Measurements from ENCODE around the gene BTBD18. TPM values are rescaled to one million over a fixed set of nuclear protein-coding genes. Genes with fewer than 3 reads are reported as not detected.

BTBD18 gene
- total RNA-seq, 3 donors from 2014 or later, result not detected

- peak; percentile 82 to 83 for DNase-seq (ENCODE audit: low spot score in 2 of 2)
- H3K9me3 ChIP-seq, result no peaks in the 10 kb centered on the region
- intact Hi-C loops (cut with DNase I; ENCODE audit: low total_unique reads), result no loop called here
- peak overlapping the region; percentile 91 to 92 for H3K27ac ChIP-seq
- no peak overlapping the region for H3K4me3 ChIP-seq
- no peaks in the 10 kb centered on the region for H3K36me3 ChIP-seq
- H3K4me1 ChIP-seq, result peaks cover 16 to 58% of the 10 kb centered on the region in 2 donors
- H3K27me3 ChIP-seq, result no peaks in the 10 kb centered on the region
- TF ChIP-seq CTCF (IDR thresholded peaks at IDR 0.05), result no peak
- TF ChIP-seq POLR2AphosphoS5 (IDR thresholded peaks at IDR 0.05), result peak in 1 of 3 donors; percentile 57
- TF ChIP-seq POLR2A (IDR thresholded peaks at IDR 0.05), result no peak
Observed at GRCh38 chr11:57781529-57781943, 29.9 kb upstream of the BTBD18 start.

GRCh38 chr11:57779276-57779675 is 27.7 kb upstream of the BTBD18 start:
- intact Hi-C loops (cut with DNase I; ENCODE audit: low total_unique reads), result no loop called here
- peak overlapping the region in 2 of 3 donors; percentile 36 to 51 for H3K4me3 ChIP-seq
- no peaks in the 10 kb centered on the region for H3K27me3 ChIP-seq
- peak overlapping the region; percentile 91 to 92 for H3K27ac ChIP-seq
- H3K4me1 ChIP-seq, result peaks cover 16 to 65% of the 10 kb centered on the region in 2 donors
- H3K9me3 ChIP-seq, result no peaks in the 10 kb centered on the region
- DNase-seq (ENCODE audit: low spot score in 2 of 2), result peak in 1 of 2 donors; percentile 87
- TF ChIP-seq CTCF (IDR thresholded peaks at IDR 0.05) (peak in 1 of 3 donors; percentile 32), POLR2AphosphoS5 (IDR thresholded peaks at IDR 0.05) (peak in 2 of 3 donors; percentile 62 to 77), POLR2A (IDR thresholded peaks at IDR 0.05) (no peak)
- H3K36me3 ChIP-seq, result no peaks in the 10 kb centered on the region

GRCh38 chr11:57778318-57779037 is 26.9 kb upstream of the BTBD18 start:
- H3K27me3 ChIP-seq, result no peaks in the 10 kb centered on the region
- intact Hi-C loops (cut with DNase I; ENCODE audit: low total_unique reads), result no loop called here
- DNase-seq (ENCODE audit: low spot score in 2 of 2), result peak; percentile 89 to 91
- H3K4me1 ChIP-seq, result peaks cover 16 to 65% of the 10 kb centered on the region in 2 donors
- no peak for TF ChIP-seq POLR2A (IDR thresholded peaks at IDR 0.05)
- TF ChIP-seq POLR2AphosphoS5 (IDR thresholded peaks at IDR 0.05), result peak; percentile 35 to 83 (median 54)
- TF ChIP-seq CTCF (IDR thresholded peaks at IDR 0.05), result no peak
- no peaks in the 10 kb centered on the region for H3K36me3 ChIP-seq
- H3K4me3 ChIP-seq, result peak overlapping the region in 2 of 3 donors; percentile 36 to 51
- H3K9me3 ChIP-seq, result no peaks in the 10 kb centered on the region
- H3K27ac ChIP-seq, result peak overlapping the region; percentile 91 to 92

GRCh38 chr11:57777969-57778317 is 26.3 kb upstream of the BTBD18 start:
- Histone ChIP-seq H3K4me1 (peaks cover 16 to 63% of the 10 kb centered on the region in 2 donors), H3K4me3 (peak overlapping the region in 2 of 3 donors; percentile 36 to 51), H3K27me3 (no peaks in the 10 kb centered on the region), H3K9me3 (no peaks in the 10 kb centered on the region), H3K36me3 (no peaks in the 10 kb centered on the region), H3K27ac (peak overlapping the region; percentile 91 to 92)
- intact Hi-C loops (cut with DNase I; ENCODE audit: low total_unique reads), result no loop called here
- DNase-seq (ENCODE audit: low spot score in 2 of 2), result no peak
- TF ChIP-seq POLR2A (IDR thresholded peaks at IDR 0.05), result no peak
- TF ChIP-seq CTCF (IDR thresholded peaks at IDR 0.05), result no peak
- no peak for TF ChIP-seq POLR2AphosphoS5 (IDR thresholded peaks at IDR 0.05)

- peak overlapping the region in 1 of 3 donors; percentile 39 for H3K4me3 ChIP-seq
- intact Hi-C loops (cut with DNase I; ENCODE audit: low total_unique reads), result no loop called here
Observed at GRCh38 chr11:57776577-57777210, 25.1 kb upstream of the BTBD18 start.

More at GRCh38 chr11:57776577-57777210, 25.1 kb upstream of the BTBD18 start:
- Histone ChIP-seq H3K27me3 (no peaks in the 10 kb centered on the region), H3K9me3 (no peaks in the 10 kb centered on the region), H3K27ac (peak overlapping the region; percentile 91 to 92), H3K36me3 (no peaks in the 10 kb centered on the region), H3K4me1 (peaks cover 16 to 60% of the 10 kb centered on the region in 2 donors)
- no peak for DNase-seq (ENCODE audit: low spot score in 2 of 2)
- TF ChIP-seq POLR2AphosphoS5 (IDR thresholded peaks at IDR 0.05) (no peak), POLR2A (IDR thresholded peaks at IDR 0.05) (no peak), CTCF (IDR thresholded peaks at IDR 0.05) (no peak)
